IPS DF 19.7 (cell line): ENCODE measurements around the gene PSMD11.

Experiments used
- DNase-seq: peaks from one replicate; pipeline ENCODE4 v3.0.0-alpha.2; 2013; ENCODE audit warnings: low read depth, low spot score

PSMD11 gene

DNA sequence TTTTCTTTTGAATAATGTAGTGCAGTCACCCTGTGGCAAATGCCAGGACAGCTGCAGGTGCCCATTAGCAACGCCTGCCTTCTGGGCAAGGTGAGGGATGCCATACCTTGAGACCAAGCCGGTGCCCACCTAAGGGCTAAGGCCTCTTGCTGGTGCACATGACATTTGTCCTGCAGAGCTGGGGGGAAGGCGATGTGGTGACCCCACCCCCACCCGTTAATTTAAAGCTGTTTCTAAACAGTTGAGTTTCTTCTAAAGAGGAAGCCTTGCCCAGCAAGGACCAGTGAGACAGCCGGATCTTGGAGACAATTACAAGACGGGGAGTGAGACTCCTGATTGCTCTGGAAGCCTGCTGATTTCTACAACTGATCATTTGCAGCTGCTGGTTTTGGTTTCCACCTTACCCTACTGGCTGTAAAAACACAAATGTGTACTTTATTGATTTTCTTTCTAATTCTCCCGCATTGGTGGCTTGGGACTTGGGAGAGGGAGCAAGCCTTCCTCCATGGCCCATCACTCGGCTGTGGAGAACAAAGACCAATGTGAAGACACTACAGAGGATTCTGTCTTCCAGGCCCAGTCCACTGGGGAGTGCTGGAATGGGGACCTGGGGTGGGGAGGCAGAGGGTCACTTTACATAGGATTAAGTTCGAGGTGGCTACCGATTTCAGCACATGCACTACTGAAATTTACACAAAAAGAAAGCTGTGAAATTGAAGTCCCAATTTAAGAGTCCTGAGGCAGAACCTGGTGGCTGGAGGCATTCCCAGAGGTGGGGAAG, 45.2 kb downstream of the PSMD11 start:
- no peak for DNase-seq

- no peak for DNase-seq
These were observed 45.8 kb downstream of the PSMD11 start for GRCh38 chr17:32490101-32490482.

DNA sequence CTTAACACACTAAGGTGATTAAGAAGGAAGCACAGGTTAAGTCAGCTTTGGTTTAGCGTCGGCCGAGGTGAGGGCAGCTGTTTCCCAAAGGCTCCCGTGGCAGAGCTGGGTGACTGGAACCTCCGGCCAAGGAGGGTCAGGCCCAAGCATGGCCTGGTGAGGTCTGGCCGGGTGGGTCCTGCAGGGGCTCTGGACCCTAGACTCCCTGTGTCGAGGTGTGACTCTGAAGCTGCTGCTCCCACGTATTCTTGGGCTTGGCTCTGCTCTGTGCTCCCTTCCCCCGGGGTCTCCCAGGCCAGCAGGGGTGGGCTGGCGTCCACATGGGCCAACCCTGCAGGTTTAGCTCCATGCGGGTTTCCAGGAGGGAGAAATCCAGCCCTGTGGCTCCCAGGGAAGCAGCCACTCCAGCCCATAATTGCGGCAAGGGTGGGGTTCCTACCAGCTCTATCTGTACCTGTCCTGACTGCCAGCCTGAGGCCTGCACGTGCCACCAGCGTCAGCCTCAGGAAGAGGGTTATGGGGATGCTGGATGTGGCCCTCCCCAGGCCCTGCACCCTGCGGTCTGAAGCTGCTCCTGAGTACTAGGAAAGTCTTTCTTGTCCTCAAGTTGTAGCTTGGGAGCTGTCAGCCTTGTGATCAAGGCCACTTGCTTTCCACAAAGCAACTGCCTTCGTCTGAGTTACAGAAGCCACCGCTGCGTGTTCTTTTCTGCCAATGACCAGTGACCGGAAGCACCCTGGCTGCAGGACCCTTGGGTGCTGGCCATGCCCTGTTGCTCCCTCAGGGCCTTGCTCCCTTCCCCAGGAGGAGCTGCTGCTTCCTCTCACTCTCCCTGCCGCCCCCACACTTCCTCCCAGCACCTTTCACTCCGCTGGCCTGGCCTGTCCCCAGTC, 47.3 kb downstream of the PSMD11 start:
- DNase-seq, result no peak

DNA sequence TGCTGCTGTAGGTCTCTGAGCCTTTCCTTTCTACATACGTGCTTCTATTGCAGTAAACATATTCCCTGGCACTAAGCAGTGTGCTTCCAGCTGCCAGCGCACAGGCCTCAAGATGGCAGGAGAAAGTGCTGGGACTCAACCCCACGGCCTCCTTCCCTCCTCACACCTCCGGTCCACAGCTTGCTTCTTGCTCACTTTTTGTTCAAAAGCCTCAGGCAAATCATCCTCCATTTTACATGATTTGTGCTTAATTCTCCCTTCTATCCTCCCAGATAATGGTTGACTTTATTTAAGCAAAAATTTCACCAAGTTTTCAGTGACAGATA, 47.9 kb downstream of the PSMD11 start:
- no peak for DNase-seq

DNA sequence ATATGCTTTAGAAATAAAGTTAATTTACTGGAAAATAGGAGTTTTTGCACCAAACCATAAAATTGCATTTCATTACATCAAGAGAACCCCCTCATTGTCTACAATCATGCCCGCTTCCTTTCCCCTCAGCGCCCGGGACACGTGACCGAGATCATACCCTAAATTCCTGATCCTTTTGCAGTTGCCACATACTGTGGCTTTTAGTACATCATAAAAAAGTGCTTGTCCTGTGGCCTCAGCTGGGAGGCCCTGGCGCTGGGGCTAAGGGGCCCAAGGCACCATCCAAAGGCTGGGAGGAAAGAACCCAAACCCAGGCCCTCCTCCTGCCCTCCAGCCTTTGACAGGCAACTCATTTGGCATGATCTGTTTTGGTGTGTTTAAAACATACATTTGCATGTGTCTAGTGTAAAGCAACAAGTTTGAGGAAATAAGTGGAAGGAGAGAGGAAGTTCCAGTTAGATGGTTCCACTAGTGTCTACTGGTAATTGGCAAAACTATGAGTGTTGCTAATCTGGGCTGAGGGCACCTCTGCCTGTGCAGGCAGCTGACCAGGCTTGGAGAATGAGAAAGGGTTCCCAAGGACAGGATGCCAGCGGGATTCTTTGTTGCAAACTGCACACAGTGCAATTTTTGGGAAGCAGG, 48.5 kb downstream of the PSMD11 start:
- no peak for DNase-seq

DNA sequence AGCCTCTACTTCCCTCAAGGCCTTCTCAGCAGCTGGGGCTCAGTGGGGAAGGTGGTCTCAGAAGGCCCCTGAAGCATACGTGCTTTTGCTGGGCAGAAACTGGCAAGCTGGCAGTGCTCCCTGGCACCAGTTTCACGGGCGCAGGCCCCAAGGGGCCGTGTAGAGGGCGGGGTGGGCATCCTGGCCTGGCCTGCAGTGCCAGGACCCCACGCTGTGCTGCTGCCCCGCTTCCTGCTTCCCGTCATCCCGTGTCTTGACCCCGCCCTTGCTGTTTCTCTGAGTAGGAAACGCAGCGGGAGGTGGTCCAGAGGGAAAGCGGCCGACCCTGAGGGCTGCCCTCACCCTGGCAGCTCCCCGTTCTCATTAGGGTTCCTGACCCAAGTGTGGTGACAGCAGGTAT, 49.3 kb downstream of the PSMD11 start:
- no peak for DNase-seq

DNA sequence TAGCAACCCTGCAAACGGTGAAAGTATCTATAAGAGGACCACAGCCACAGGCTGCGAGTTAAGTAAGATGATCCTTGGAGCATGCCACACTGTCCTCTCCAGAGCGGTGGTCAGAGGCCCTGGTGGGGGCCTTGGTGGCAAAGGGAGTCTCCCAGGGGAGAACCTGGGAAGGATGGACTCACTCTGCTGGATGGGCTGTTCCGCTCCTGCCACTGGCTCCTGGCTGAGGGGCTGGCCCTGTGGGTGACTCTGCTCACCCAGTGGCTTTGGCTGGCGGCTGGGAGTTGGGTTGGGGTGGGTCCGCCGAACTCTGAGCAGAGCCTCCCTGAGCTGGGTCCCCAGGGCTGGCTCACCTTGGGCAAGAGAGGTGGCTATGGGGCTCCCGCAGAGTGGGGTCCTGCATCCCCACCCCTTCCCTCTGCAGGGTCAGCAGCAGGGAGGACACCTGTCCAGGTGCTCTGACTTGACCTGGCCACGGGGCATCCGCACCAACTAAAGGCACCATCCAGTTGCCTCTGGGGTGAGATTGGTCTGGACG, 49.7 kb downstream of the PSMD11 start:
- no peak for DNase-seq

DNA sequence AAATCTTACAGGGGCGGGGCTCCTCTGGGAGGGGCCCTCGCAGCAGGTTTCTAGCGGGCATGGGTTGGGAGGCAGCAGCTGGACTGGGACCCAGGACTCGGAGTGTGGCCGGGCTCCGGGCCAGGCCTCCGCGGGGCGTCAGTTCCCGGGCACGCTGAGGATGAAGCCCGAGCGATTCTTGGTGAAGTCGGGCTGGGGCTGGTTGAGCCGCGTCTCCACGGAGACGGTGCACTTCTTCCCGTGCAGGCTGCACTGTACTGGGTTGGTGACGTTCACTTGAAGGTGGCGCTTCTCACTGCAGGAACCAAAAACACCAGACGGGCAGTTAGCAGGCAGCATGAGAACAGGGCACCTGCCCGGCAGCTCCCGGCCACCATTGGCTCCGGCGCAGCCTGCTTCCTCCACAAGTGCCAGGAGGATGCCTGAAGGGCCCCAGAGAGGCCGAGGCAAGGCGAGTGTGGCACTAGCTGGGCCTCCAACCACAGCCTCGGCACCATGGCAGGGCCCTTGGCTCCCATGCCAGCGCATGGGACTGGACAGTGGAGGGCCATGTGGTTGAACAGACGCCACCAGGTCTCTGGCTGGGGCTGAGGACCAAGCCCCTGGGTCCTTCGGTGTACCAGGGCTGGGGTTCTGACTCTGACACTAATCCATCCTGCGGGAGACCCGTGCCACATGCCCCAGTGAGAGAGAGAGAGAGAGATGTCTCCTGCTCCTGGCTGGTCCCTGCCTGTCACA, 50.5 kb downstream of the PSMD11 start:
- DNase-seq, result no peak

DNA sequence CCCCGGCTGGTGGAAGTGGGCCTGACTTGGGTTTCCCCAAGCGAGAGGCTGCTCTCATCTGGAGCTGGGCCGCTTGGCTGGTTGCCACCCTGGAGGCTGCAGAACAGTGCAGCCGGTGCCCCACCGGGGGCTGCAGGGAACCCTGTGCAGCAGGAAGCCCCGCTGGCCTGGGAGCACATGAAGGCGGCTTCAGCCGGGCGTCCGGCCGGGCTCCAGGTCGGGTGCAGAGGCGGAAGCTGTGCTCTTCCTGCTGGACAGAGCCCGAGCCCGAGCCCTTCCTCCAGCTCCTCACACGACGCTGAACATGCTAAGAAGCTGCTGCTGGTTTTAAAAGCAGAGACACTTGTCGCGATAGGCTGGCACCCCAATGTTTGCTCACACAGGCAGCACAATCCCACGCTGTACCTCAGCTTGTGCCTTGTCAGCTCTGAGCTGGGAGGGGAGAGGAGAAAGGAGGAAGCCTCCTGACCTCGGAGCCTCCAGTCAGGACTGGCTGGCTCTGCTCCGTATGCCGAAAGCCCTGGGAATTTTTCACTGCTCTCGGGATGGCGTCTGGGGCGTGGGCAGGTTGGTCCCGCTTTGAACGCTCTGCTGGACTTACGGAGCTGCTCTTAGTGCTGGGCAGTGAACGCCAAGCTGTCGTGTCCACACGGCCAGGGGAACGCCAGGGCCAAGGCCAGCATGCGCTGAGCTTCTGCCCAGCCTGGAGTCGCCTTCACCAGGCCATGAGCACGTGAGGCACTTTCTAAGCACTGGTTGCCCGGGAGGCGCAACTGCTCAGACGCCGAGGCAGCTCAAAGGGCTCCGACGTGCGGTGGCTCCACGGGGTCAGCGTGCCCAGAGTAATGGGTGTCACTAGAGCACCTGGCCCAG, 51.3 kb downstream of the PSMD11 start:
- no peak for DNase-seq

DNA sequence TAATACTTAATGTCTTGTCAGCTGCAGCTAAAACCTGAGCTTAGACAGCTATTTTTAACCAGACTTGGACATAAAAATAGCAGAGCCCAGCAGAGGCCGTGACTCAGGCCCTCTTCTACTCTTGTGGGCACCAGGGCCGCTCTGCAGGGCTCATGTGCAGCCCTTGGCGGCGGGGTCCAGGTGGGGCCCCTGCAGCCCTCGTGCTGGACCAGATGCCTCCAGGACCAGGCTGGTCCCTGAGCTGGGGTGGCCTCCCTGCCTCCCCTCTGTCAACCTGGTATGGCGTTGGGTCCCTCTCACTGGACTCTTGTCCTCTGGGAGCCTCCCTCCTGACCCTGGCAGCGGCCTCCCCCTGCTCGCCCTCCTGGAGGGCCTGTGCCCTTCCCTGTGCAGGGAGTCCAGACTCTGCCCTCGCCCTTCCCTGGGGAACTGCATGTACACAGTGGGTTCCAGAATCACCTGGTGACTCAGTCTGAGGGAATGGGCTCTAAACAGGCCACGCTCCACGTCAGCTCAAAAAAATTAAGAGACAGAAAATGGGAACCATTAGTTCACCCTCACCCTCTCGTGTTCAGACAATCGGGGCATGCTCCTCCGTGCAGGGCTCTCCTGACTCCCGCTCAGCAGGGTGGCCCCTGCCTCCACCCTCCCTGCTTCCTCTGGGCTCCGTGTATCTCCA, 52.2 kb downstream of the PSMD11 start:
- DNase-seq, result no peak

DNA sequence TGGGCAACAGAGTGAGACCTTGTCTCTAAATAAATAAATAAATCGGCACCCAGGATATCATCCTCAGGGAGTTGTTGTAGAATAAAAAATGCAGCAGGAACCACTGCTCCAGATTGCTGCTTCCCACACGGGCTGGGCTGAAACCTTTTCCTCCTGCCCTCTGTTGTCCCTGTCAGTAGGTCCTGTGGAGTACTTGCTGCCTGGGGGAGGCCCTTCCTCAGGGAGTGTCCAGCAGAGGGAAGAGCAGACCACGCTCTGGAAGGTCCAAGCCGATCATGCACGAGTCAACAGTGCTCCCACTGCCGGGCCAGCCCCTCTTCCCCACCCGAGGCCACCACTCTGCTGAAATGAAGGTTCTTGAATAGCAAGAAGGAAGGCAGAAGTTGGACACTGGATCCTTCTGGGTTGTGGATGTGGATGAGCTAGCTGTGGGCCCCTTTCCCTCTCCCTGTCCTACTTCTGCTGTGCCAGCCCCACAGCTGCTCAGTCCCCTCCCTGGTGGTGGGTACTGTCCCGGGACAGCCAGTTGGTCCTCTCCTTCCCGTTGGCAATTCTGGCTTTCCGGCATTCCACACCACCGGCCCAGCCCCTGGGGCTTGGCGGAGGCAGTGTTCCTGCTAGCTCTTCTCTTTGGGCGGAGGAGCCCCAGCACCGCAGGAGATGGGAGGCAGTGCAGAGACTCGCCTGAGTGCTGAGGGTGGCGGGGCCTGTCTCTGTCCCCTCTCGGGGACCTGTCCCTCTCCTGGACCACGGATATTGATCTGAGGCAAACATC, 53.3 kb downstream of the PSMD11 start:
- no peak for DNase-seq

GRCh38 chr17:32498391-32498790, 54.1 kb downstream of the PSMD11 start:
- DNase-seq, result no peak

DNA sequence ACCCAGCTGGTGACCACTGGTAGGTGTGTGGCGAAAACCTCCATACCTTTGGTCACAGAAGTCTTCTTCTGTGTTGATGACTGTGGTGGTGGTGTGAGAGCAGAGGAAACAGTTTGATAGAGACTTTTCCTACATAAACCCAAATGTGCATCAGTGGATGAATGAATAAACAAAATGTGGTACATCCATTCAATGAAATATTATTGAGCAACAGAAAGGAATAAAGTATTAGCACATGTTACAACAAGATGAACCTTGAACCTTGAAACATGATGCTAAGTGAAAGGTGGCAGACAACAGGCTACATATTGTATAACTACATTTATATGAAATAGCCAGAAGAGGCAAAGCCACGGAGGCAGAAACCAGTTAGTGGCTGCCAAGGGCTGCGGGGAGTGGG, 57.7 kb downstream of the PSMD11 start:
- DNase-seq, result no peak

DNA sequence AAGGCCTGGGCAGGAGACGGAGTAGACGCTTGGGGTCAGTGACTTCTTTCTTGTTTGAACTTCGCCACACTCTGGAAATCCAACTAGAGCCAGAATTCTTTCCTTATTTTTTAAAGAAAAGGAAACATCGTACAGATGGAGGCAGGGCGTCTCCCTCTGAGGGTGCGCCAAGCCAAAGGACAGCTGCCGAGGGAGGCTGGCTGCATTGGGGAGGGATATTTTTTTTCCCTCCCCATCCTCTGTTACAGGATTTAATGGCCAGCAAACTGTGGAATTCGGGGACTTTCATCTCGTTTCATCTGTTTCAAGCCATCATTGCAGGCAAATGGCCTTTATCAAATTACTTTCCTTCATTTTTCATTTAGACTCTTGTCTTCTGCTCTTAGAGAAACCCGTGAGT, 58.4 kb downstream of the PSMD11 start:
- no peak for DNase-seq

DNA sequence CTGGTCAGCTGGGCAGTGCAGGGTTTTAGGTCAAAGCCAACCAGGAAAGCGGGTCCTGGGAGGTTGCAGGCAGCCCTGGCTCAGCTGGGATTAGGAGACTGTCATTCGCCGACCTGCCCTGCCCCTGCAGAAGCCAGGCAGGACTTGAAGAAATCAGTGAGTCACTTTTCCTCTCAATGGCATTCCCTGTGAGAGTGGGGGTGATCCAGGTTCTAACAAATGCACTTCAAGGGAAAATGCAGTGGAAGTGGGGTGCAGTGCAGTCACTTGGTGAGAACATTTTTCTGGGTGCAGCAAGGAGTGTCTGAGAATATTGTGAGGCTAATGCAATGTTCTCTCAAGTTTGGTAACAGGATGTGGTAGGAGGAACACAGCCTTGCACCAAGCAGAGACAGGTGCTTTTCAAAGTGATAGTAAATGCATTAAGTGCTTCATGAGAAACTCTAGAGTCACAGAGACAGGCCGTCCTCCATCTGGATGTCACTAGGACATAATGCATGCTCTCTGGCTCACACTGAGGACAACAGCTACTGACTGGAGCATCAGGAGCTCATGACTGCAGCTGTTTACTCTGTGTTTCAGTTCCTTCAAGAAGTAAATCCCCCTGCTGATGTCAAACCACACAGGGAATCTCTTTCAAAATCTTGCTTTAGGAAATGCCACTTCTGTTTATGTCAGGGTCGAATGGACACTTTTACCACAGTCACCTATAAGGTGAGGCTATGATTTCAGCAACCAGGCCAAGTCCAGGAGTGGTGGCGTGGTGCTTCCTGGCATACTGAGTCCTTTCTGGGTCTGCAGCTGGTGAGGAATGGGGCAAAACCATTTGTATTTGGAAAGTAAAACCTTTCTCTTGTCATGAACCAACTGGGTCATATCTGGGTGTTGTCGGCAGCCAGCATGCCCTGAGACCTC, 59.2 kb downstream of the PSMD11 start:
- DNase-seq, result no peak

DNA sequence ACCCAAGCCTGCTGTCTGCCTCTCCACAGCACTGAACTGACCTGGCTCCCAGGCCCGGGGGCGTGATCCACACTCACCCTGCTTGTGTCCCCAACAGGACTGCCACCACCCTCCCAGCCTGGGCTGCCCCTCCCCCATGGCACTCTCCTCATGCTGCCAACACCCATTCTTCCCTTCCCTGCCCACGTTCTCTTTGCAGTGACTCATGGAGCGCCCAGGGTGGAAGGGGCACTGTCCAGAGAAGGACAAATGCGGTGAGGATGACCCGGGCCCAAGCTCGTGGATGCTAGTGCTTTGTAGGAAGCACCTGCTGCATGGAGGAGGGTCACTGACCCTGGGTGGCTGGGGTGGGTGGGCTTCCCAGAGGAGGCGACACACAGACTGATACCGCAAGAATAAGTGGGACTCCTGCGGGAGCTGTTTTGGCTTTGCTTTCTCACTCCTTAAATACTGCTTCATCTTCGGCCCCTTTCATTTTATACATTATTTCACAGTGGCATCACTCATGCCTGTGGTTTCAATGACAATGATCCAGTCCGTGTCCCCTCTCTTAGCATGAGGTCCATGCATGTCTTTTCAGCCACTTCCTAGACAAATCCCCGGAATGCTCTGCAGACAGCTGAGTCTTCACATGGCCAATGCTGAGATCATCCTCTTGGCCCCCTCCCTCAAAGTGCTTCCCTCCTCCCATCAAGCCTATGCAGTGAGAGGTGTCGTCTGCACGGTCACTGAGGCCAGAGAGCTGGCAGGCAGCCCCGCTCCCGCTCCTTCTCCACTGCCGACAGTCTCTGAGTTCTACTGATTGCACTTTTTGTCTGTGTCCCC, 60.1 kb downstream of the PSMD11 start:
- DNase-seq, result no peak

DNA sequence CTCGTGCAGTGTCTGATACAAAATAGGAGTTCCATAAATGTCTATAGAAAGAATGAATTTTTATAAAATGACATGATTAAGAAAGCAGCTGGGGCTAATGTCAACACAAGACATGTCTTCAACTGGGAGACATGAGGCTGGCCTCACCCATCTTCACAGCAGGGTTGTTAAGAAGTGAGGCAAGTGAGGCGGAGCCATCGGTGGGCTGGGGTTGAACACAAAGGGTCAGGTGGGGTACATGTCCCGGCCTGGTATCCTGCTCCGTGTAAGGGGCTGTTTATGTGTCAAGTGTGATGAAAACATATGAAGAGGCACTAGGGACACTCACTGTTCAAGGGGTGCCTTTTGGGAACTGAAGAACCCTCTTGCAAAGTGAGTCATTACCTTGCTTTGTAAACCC, 64.6 kb downstream of the PSMD11 start:
- no peak for DNase-seq
